Sigmoid colon (tissue), 7 donors: ENCODE measurements around the gene FAM149B1. TPM values are rescaled to one million over a fixed set of nuclear protein-coding genes. Genes with fewer than 3 reads are reported as not detected.

ENCODE experiments used
- DNase-seq: peaks from one replicate; pipeline ENCODE4 v3.0.0-alpha.2; 2019
- H3K27ac ChIP-seq, 4 donors: fragments of 200-600 bp; sonication (generic); one replicate each; pipeline ENCODE4 v1.5.1; 2016 to 2019; ENCODE audit warnings: mild to moderate bottlenecking in 1 of 4
- H3K27me3 ChIP-seq, 3 donors: fragments of 200-600 bp; sonication (generic); one replicate each; pipeline ENCODE4 v1.5.1; 2019; ENCODE audit warnings: mild to moderate bottlenecking in 1 of 3
- H3K36me3 ChIP-seq, 4 donors: fragments of 200-600 bp; sonication (generic); one replicate each; pipeline ENCODE4 v1.5.1; 2016 to 2019
- H3K4me1 ChIP-seq, 4 donors: fragments of 200-600 bp; sonication (generic); one replicate each; pipeline ENCODE4 v1.5.1; 2017 to 2019
- H3K4me3 ChIP-seq, 4 donors: fragments of 200-600 bp; sonication (generic); one replicate each; pipeline ENCODE4 v1.5.1; 2017 to 2019; ENCODE audit warnings: mild to moderate bottlenecking in 2 of 4, moderate library complexity in 1 of 4
- H3K9me3 ChIP-seq, 4 donors: fragments of 200-600 bp in 3 of 4; sonication (generic) in 3 of 4; one replicate each; pipeline versions ENCODE4 v1.5.1 to v1.6.1; 2013 to 2019
- CTCF ChIP-seq, 4 experiments: fragments of 450-650 bp in 3 of 4; fragments of 200-600 bp in 1 of 4; IDR thresholded peaks; one replicate each; pipeline ENCODE4 v1.5.1; 2016 to 2019; ENCODE audit warnings: antibody characterized with exemption in 4 of 4, mild to moderate bottlenecking in 3 of 4, moderate library complexity in 2 of 4
- EP300 ChIP-seq, 4 donors: sonication (generic); formaldehyde crosslinking; IDR thresholded peaks; one replicate each; pipeline ENCODE4 v1.6.1; 2017; ENCODE audit warnings: antibody characterized with exemption in 4 of 4
- POLR2A ChIP-seq, 2 donors: fragments of 450-650 bp; IDR thresholded peaks; one replicate each; pipeline ENCODE4 v1.6.1; 2016; ENCODE audit warnings: antibody characterized with exemption in 2 of 2, mild to moderate bottlenecking in 2 of 2, moderate library complexity in 2 of 2
- POLR2AphosphoS5 ChIP-seq, 4 donors: sonication (generic); formaldehyde crosslinking; IDR thresholded peaks; one replicate each; pipeline ENCODE4 v1.6.1; 2017; ENCODE audit warnings: antibody characterized with exemption in 4 of 4
- WGBS, 2 donors: extraction: QIAGEN DNeasy Blood & Tissue Kit; methylation state at CpG; one replicate each; pipeline ENCODE4 v1.1.7; 2013; 5-methylcytosine and 5-hydroxymethylcytosine counted together
- intact Hi-C: fragments of 100-400 bp; cut with DNase I; formaldehyde crosslinking; loops from one replicate; pipeline ENCODE4 v1.15.1; 2023
- polyA plus RNA-seq, 3 donors: library from polyadenylated mRNA; stranded (reverse); fragments of 200-250 nt; gene quantifications; one replicate each; pipeline ENCODE4 v1.2.3, GENCODE V29; 2013
- total RNA-seq, 4 donors: library from RNA; depleted of rRNA; stranded (reverse); fragments of >200 nt; gene quantifications; one replicate each; pipeline ENCODE4 v1.1.0, GENCODE V29; 2016
- donor health status: healthy with polysubstance abuse.
- donor health status: Bipolar disorder and iron deficiency.
- donor health status: healthy.

The FAM149B1 gene
- total and polyA plus RNA-seq, 7 donors = 12.1 to 22.7 (median 14.4) TPM

- Histone ChIP-seq H3K9me3 (no peaks in the 10 kb centered on the region), H3K36me3 (peaks cover 0 to 32% (median 10%) of the 10 kb centered on the region in 4 donors), H3K27me3 (no peaks in the 10 kb centered on the region), H3K4me3 (no peak overlapping the region), H3K27ac (no peak overlapping the region), H3K4me1 (no peaks in the 10 kb centered on the region)
- DNase-seq = no peak
- TF ChIP-seq CTCF (IDR thresholded peaks at IDR 0.05) (no peak), POLR2A (IDR thresholded peaks at IDR 0.05) (no peak), EP300 (IDR thresholded peaks at IDR 0.05) (no peak), POLR2AphosphoS5 (IDR thresholded peaks at IDR 0.05) (no peak)
- intact Hi-C loops = no loop called here
- 87 to 89% methylated on average over 2 of the region's 2 CpGs for WGBS, 2 donors
Observed at GRCh38 chr10:73218431-73219191, 50.7 kb downstream of the FAM149B1 start.

GRCh38 chr10:73219384-73219783 lies 51.5 kb downstream of the FAM149B1 start:
- peaks cover 0 to 32% (median 10%) of the 10 kb centered on the region in 4 donors for H3K36me3 ChIP-seq
- no peak overlapping the region for H3K27ac ChIP-seq
- no peak for DNase-seq
- no peaks in the 10 kb centered on the region for H3K4me1 ChIP-seq
- intact Hi-C loops = no loop called here
- H3K4me3 ChIP-seq = no peak overlapping the region
- no peaks in the 10 kb centered on the region for H3K27me3 ChIP-seq
- no peaks in the 10 kb centered on the region for H3K9me3 ChIP-seq
- no peak for TF ChIP-seq EP300 (IDR thresholded peaks at IDR 0.05)
- TF ChIP-seq POLR2A (IDR thresholded peaks at IDR 0.05) = no peak
- no peak for TF ChIP-seq POLR2AphosphoS5 (IDR thresholded peaks at IDR 0.05)
- no peak for TF ChIP-seq CTCF (IDR thresholded peaks at IDR 0.05)

GRCh38 chr10:73220989-73221388 lies 53.1 kb downstream of the FAM149B1 start:
- 96 to 99% methylated on average over 1 of the region's 1 CpG for WGBS, 2 donors
- H3K27ac ChIP-seq = no peak overlapping the region
- intact Hi-C loops = no loop called here
- TF ChIP-seq POLR2AphosphoS5 (IDR thresholded peaks at IDR 0.05) (no peak), EP300 (IDR thresholded peaks at IDR 0.05) (no peak), CTCF (IDR thresholded peaks at IDR 0.05) (no peak), POLR2A (IDR thresholded peaks at IDR 0.05) (no peak)
- no peak for DNase-seq
- H3K27me3 ChIP-seq = no peaks in the 10 kb centered on the region
- peaks cover 0 to 32% (median 10%) of the 10 kb centered on the region in 4 donors for H3K36me3 ChIP-seq
- H3K4me1 ChIP-seq = no peaks in the 10 kb centered on the region
- no peaks in the 10 kb centered on the region for H3K9me3 ChIP-seq
- H3K4me3 ChIP-seq = no peak overlapping the region

GRCh38 chr10:73225518-73225917 lies 57.6 kb downstream of the FAM149B1 start:
- no peak overlapping the region for H3K4me3 ChIP-seq
- no peaks in the 10 kb centered on the region for H3K4me1 ChIP-seq

GRCh38 chr10:73226663-73227062 lies 58.7 kb downstream of the FAM149B1 start:
- Histone ChIP-seq H3K27me3 (no peaks in the 10 kb centered on the region), H3K9me3 (no peaks in the 10 kb centered on the region), H3K4me3 (no peak overlapping the region), H3K36me3 (peaks cover 0 to 6% (median 2%) of the 10 kb centered on the region in 4 donors), H3K27ac (no peak overlapping the region), H3K4me1 (no peaks in the 10 kb centered on the region)
- intact Hi-C loops = no loop called here
- TF ChIP-seq CTCF (IDR thresholded peaks at IDR 0.05) (no peak), EP300 (IDR thresholded peaks at IDR 0.05) (no peak), POLR2AphosphoS5 (IDR thresholded peaks at IDR 0.05) (no peak), POLR2A (IDR thresholded peaks at IDR 0.05) (no peak)
- DNase-seq = no peak

More at GRCh38 chr10:73225518-73225917, 57.6 kb downstream of the FAM149B1 start:
- H3K9me3 ChIP-seq = no peaks in the 10 kb centered on the region
- intact Hi-C loops = no loop called here
- TF ChIP-seq POLR2AphosphoS5 (IDR thresholded peaks at IDR 0.05) (no peak), POLR2A (IDR thresholded peaks at IDR 0.05) (no peak)
- no peak overlapping the region for H3K27ac ChIP-seq
- DNase-seq = no peak
- H3K36me3 ChIP-seq = peaks cover 0 to 3% (median 0%) of the 10 kb centered on the region in 4 donors
- no peaks in the 10 kb centered on the region for H3K27me3 ChIP-seq
